GM19099 (cell line): ENCODE measurements around the gene C16orf74.

Source experiments
- POLR2A ChIP-seq: IDR thresholded peaks from 3 replicates; pipeline ENCODE4 v1.6.1; 2011; ENCODE audit warnings: low read depth; ENCODE audit not compliant: insufficient read length; ENCODE audit errors: extremely low read depth

C16orf74 gene

GRCh38 chr16:85670840-85671239 is 80.1 kb downstream of the C16orf74 start:
- TF ChIP-seq POLR2A = no peak

- no peak for TF ChIP-seq POLR2A
Observed at GRCh38 chr16:85668676-85669424, 82.0 kb downstream of the C16orf74 start.

GRCh38 chr16:85667841-85668413 is 83.0 kb downstream of the C16orf74 start:
- TF ChIP-seq POLR2A = no peak

- TF ChIP-seq POLR2A = no peak
Observed at GRCh38 chr16:85667261-85667660, 83.6 kb downstream of the C16orf74 start.

GRCh38 chr16:85665929-85666328 is 85.0 kb downstream of the C16orf74 start:
- no peak for TF ChIP-seq POLR2A

- TF ChIP-seq POLR2A = no peak
Observed at GRCh38 chr16:85665373-85665740, 85.5 kb downstream of the C16orf74 start.

GRCh38 chr16:85664580-85665372 is 86.1 kb downstream of the C16orf74 start:
- TF ChIP-seq POLR2A = no peak

- no peak for TF ChIP-seq POLR2A
Observed at GRCh38 chr16:85663891-85664321, 87.0 kb downstream of the C16orf74 start.

GRCh38 chr16:85662976-85663830 is 87.7 kb downstream of the C16orf74 start:
- TF ChIP-seq POLR2A = no peak

- TF ChIP-seq POLR2A = no peak
Observed at GRCh38 chr16:85662482-85662812, 88.4 kb downstream of the C16orf74 start.

- TF ChIP-seq POLR2A = no peak
Observed at GRCh38 chr16:85661740-85662481, 89.0 kb downstream of the C16orf74 start.

- no peak for TF ChIP-seq POLR2A
Observed at GRCh38 chr16:85660843-85661739, 89.8 kb downstream of the C16orf74 start.

GRCh38 chr16:85659805-85660511 is 90.9 kb downstream of the C16orf74 start:
- no peak for TF ChIP-seq POLR2A
